Ishikawa (cell line): ENCODE data around the gene FAM234A.

Source experiments
- CEBPB ChIP-seq: IDR thresholded peaks from 2 replicates; pipeline ENCODE4 v1.6.1; 2012
- CREB1 ChIP-seq: IDR thresholded peaks from 2 replicates; pipeline ENCODE4 v1.6.1; 2012; ENCODE audit warnings: low read depth

DNA sequence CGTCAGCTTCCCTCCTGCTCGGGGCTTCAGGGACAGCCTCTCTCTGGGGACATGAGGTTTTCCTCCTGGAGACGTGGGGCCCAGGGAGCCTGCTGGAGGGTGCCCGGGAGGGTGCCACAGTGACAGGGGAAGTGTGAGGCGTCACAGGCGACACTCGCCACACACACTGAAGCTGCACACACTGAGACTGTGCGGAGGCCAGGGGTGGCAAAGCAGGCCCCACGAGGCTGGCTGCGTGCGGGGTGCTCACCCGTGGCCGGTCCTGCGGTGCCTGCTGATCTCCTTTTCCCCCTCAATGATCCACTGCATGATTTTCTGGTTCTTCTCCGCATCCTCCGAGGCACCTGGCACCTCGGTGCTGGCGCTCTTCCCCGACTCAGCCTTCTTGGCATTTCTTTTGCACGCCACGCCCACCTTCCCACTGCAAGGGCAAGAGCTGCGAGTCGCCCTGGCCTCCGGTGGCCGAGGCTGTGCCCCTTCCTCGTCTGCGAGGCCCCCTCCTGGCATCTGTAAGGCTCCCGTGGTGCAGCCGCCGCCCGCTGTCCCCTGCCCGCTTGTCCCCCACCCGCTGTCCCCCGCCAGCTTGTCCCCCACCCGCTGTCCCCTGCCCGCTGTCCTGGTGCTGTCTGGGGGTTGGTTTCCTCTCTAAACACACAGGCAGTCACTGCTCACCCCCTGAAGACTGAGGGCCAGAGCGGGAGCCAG lies 62.3 kb downstream of the FAM234A start:
- TF ChIP-seq CREB1 (no peak), CEBPB (no peak)
